Vagina (tissue), 2 donors: ENCODE measurements around the gene PDLIM1. TPM values are rescaled to one million over a fixed set of nuclear protein-coding genes. Genes with fewer than 3 reads are reported as not detected.

Experiments used
- DNase-seq, 2 donors: peaks; one replicate each; pipeline ENCODE4 v3.0.0-alpha.2; 2017; ENCODE audit errors: extremely low spot score in 2 of 2
- H3K27ac ChIP-seq: fragments of 200-600 bp; sonication (generic); one replicate; pipeline ENCODE4 v1.5.1; 2019
- H3K27me3 ChIP-seq: fragments of 200-600 bp; sonication (generic); one replicate; pipeline ENCODE4 v1.5.1; 2019
- H3K36me3 ChIP-seq, 2 donors: fragments of 200-600 bp; sonication (generic); one replicate each; pipeline ENCODE4 v1.5.1; 2017 to 2019
- H3K4me1 ChIP-seq: fragments of 200-600 bp; sonication (generic); one replicate; pipeline ENCODE4 v1.5.1; 2019
- H3K4me3 ChIP-seq, 2 donors: fragments of 200-600 bp; sonication (generic); 1 replicate in 1 of 2; 2 replicates in 1 of 2; pipeline ENCODE4 v1.5.1; 2016 to 2019
- H3K9me3 ChIP-seq: fragments of 200-600 bp; sonication (generic); one replicate; pipeline ENCODE4 v1.5.1; 2019
- POLR2A ChIP-seq, 2 donors: fragments of 450-650 bp; IDR thresholded peaks; one replicate each; pipeline ENCODE4 v1.6.1; 2017; ENCODE audit warnings: antibody characterized with exemption in 2 of 2, mild to moderate bottlenecking in 2 of 2, moderate library complexity in 2 of 2
- POLR2AphosphoS5 ChIP-seq, 2 donors: sonication (generic); formaldehyde crosslinking; IDR thresholded peaks; one replicate each; pipeline ENCODE4 v1.9.0; 2017; ENCODE audit warnings: antibody characterized with exemption in 2 of 2, mild to moderate bottlenecking in 2 of 2, low read depth in 1 of 2; ENCODE audit not compliant: insufficient read depth in 1 of 2
- intact Hi-C: fragments of 100-400 bp; cut with DNase I; formaldehyde crosslinking; loops from one replicate; pipeline ENCODE4 v1.15.1; 2023
- total RNA-seq: library from RNA; depleted of rRNA; stranded (reverse); fragments of >200 nt; gene quantifications from one replicate; pipeline ENCODE4 v1.2.3, GENCODE V29; 2016
- TF ChIP-seq, protein P1 (sequence below), 3 experiments: fragments of 450-650 bp in 2 of 3; fragments of 200-600 bp in 1 of 3; sonication (generic) in 1 of 3; IDR thresholded peaks; one replicate each; pipeline ENCODE4 v1.5.1; 2017 to 2019; ENCODE audit warnings: antibody characterized with exemption in 3 of 3, mild to moderate bottlenecking in 2 of 3, moderate library complexity in 2 of 3

PDLIM1 gene
- total RNA-seq, 1 donor from 2014 or later: 181 TPM

DNA sequence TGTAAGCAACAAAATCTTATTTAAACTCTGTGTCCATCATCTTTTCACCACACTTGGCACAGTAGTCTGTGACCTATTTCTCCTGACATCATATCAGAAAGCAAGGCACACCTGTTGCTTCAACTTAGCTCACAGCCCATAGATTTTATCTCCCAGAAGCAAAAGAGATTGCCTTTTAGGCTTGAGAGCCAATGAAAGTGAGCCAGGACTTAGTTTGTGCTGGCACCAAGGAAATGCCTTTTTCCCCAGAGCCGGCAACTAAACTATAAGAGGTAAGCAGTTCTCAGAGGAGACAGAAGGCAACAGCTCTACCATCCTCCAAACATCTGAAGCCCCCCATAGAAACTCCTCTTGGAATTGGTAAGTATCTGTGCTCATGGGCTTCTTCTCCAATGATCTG, 96.9 kb downstream of the PDLIM1 start, which contains the start of gene ACSM6:
Gene ACSM6, plus strand, starts transcription at position 295 of the 400 bp plus-strand sequence. CDS start 248 bp downstream, outside the sequence.
- TF ChIP-seq, protein P1, sequence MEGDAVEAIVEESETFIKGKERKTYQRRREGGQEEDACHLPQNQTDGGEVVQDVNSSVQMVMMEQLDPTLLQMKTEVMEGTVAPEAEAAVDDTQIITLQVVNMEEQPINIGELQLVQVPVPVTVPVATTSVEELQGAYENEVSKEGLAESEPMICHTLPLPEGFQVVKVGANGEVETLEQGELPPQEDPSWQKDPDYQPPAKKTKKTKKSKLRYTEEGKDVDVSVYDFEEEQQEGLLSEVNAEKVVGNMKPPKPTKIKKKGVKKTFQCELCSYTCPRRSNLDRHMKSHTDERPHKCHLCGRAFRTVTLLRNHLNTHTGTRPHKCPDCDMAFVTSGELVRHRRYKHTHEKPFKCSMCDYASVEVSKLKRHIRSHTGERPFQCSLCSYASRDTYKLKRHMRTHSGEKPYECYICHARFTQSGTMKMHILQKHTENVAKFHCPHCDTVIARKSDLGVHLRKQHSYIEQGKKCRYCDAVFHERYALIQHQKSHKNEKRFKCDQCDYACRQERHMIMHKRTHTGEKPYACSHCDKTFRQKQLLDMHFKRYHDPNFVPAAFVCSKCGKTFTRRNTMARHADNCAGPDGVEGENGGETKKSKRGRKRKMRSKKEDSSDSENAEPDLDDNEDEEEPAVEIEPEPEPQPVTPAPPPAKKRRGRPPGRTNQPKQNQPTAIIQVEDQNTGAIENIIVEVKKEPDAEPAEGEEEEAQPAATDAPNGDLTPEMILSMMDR (IDR thresholded peaks at IDR 0.05): no peak
- no peak for TF ChIP-seq POLR2A (IDR thresholded peaks at IDR 0.05)
- TF ChIP-seq POLR2AphosphoS5 (IDR thresholded peaks at IDR 0.05; ENCODE audit: insufficient read depth in 1 of 2, low read depth in 1 of 2): no peak

DNA sequence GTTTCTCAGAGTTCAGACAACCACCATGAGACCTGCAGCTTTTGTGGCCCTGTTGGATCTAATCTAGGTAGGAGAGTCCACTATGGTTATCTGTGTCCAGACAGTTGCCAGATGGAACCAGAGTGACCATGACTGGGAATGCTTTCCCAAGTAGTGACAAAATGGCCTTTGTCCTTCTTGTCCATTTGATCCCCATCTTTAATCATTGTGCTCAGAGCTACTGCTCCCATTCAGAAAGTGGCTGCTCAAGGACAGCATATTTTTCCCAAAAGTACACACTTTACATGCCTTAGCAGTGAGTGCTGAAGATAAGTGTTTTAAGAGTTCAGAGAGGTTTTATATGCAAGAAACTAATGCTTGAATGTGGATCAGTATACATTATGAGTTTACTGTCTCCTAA, 102.2 kb downstream of the PDLIM1 start:
- Histone ChIP-seq H3K27me3 (no peaks in the 10 kb centered on the region), H3K36me3 (no peaks in the 10 kb centered on the region), H3K4me3 (no peak overlapping the region), H3K4me1 (peaks cover 5% of the 10 kb centered on the region), H3K27ac (no peak overlapping the region), H3K9me3 (no peaks in the 10 kb centered on the region)
- TF ChIP-seq, protein P1 (IDR thresholded peaks at IDR 0.05): no peak
- TF ChIP-seq POLR2A (IDR thresholded peaks at IDR 0.05): no peak
- TF ChIP-seq POLR2AphosphoS5 (IDR thresholded peaks at IDR 0.05; ENCODE audit: insufficient read depth in 1 of 2, low read depth in 1 of 2): no peak
- intact Hi-C loops: no loop called here
- DNase-seq: no peak

More for the DNA sequence above, 96.9 kb downstream of the PDLIM1 start, which contains the start of gene ACSM6:
- DNase-seq: no peak
- Histone ChIP-seq H3K27ac (no peak within 1 kb of the TSS), H3K4me1 (no peaks in the 10 kb centered on the region), H3K9me3 (no peaks in the 10 kb centered on the region), H3K36me3 (no peaks in the 10 kb centered on the region), H3K27me3 (no peaks in the 10 kb centered on the region), H3K4me3 (no peak within 1 kb of the TSS)
- intact Hi-C loops: no loop called here

DNA sequence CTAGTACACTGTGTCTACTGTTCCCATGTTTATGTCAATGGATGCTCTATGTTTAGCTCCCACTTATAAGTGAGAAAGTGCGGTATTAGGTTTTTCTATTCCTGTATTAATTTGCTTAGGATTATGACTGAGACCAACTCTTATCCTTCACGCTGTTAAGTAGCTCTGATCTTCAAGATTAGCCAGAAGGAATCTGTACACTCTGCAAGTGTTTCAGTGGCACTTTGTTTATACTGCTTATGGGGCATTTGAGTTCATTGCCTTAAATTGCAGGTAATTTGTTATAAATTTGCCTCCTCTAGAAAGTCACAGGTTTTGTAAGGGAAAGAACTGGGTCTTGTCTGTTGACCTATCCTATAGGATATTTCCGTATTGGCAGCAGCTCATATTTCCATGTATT, 103.2 kb downstream of the PDLIM1 start:
- intact Hi-C loops: no loop called here
- peaks cover 13% of the 10 kb centered on the region for H3K4me1 ChIP-seq

More for the DNA sequence above, 103.2 kb downstream of the PDLIM1 start:
- H3K27ac ChIP-seq: no peak overlapping the region
- DNase-seq: no peak
- no peaks in the 10 kb centered on the region for H3K9me3 ChIP-seq
- H3K36me3 ChIP-seq: no peaks in the 10 kb centered on the region
- TF ChIP-seq POLR2AphosphoS5 (IDR thresholded peaks at IDR 0.05; ENCODE audit: insufficient read depth in 1 of 2, low read depth in 1 of 2): no peak
- no peak for TF ChIP-seq POLR2A (IDR thresholded peaks at IDR 0.05)
- TF ChIP-seq, protein P1 (IDR thresholded peaks at IDR 0.05): no peak
- H3K27me3 ChIP-seq: no peaks in the 10 kb centered on the region
- no peak overlapping the region for H3K4me3 ChIP-seq

Other genes with a start within 250 kb of the PDLIM1 start
- gene CYP2C8, start 221.5 kb downstream of the PDLIM1 start, total RNA-seq: not detected
- not detected for gene ACSM6, start 96.8 kb downstream of the PDLIM1 start, total RNA-seq